Limb (tissue), 2 donors: ENCODE results near the gene EPB41L4B.
A peak's percentile ranks its signal among the peaks of the same experiment; 100 is the strongest.

Experiments used
- DNase-seq, 2 donors: peaks; one replicate each; pipeline ENCODE4 v3.0.0-alpha.2; 2016; ENCODE audit errors: extremely low spot score in 2 of 2

EPB41L4B gene

GRCh38 chr9:109166771-109167601 is 153.9 kb downstream of the EPB41L4B start, which contains the start of gene FRRS1L:
FRRS1L (minus strand) TSS chr9:109167249; CDS start chr9:109167138, 111 bp downstream.
- peak in 1 of 2 donors; percentile 79 for DNase-seq

- DNase-seq = no peak
These were observed 154.6 kb downstream of the EPB41L4B start for GRCh38 chr9:109166171-109166770.

- no peak for DNase-seq
These were observed 156.8 kb downstream of the EPB41L4B start for GRCh38 chr9:109164042-109164441.

GRCh38 chr9:109163194-109163593 is 157.7 kb downstream of the EPB41L4B start:
- no peak for DNase-seq

GRCh38 chr9:109162677-109163076 is 158.2 kb downstream of the EPB41L4B start:
- no peak for DNase-seq

GRCh38 chr9:109161471-109161870 is 159.4 kb downstream of the EPB41L4B start:
- no peak for DNase-seq

- no peak for DNase-seq
These were observed 161.3 kb downstream of the EPB41L4B start for GRCh38 chr9:109159583-109159982.

- DNase-seq = no peak
These were observed 162.2 kb downstream of the EPB41L4B start for GRCh38 chr9:109158651-109159050.

GRCh38 chr9:109156708-109157107 is 164.2 kb downstream of the EPB41L4B start:
- no peak for DNase-seq

- DNase-seq = no peak
These were observed 169.8 kb downstream of the EPB41L4B start for GRCh38 chr9:109150925-109151545.

GRCh38 chr9:109149722-109150121 is 171.1 kb downstream of the EPB41L4B start:
- no peak for DNase-seq

GRCh38 chr9:109149089-109149488 is 171.8 kb downstream of the EPB41L4B start:
- DNase-seq = no peak

GRCh38 chr9:109145051-109145450 is 175.8 kb downstream of the EPB41L4B start:
- no peak for DNase-seq

GRCh38 chr9:109143881-109144562 is 176.8 kb downstream of the EPB41L4B start:
- DNase-seq = no peak

GRCh38 chr9:109141375-109141774 is 179.5 kb downstream of the EPB41L4B start:
- no peak for DNase-seq

GRCh38 chr9:109139851-109140250 is 181.0 kb downstream of the EPB41L4B start:
- no peak for DNase-seq

GRCh38 chr9:109138421-109138820 is 182.4 kb downstream of the EPB41L4B start:
- DNase-seq = no peak

- no peak for DNase-seq
These were observed 186.7 kb downstream of the EPB41L4B start for GRCh38 chr9:109134167-109134578.

GRCh38 chr9:109133533-109133932 is 187.3 kb downstream of the EPB41L4B start:
- DNase-seq = no peak

- DNase-seq = no peak
These were observed 188.3 kb downstream of the EPB41L4B start for GRCh38 chr9:109132567-109133021.

- no peak for DNase-seq
These were observed 191.2 kb downstream of the EPB41L4B start for GRCh38 chr9:109129470-109130197.
